GM21367 (cell line): ENCODE measurements around the gene CEP72.

Source experiments
- ATAC-seq: cut with Tn5 transposase; IDR thresholded peaks from one replicate; pipeline ENCODE4 v1.9.1; 2021; ENCODE audit not compliant: unreplicated experiment

Gene CEP72

DNA sequence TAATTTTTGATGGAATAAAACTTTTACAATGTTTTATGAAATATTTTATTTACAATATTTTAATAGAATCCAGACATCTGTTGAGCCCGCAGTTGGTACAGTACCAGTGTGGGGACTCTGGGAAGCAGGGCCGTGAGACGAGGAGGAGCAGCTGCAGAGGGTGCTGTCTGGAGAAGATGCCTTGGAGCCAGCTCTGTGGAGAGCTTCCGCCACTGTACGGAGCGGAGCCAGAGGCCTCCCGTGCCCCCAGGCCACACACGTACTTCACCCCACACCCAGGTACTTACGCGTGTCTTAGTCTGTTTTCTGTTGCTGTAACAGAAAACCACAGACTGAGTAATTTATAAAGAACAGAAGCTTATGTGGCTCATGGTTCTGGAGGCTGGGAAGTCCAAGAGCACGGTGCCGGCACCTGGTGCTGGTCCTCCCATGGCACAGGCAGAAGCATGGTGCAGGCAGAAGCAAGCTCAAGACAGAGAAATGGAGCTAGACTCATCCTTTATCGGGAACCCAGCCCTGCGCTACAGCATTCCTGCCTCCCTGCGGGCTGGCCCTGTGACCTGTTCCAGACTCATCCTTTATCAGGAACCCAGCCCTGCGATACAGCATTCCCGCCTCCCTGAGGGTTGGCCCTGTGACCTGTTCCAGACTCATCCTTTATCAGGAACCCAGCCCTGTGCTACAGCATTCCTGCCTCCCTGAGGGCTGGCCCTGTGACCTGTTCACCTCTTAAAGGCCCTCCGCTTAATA lies 23.3 kb downstream of the CEP72 start:
- ATAC-seq, result no peak

GRCh38 chr5:636951-637350 lies 24.8 kb downstream of the CEP72 start:
- ATAC-seq, result no peak

DNA sequence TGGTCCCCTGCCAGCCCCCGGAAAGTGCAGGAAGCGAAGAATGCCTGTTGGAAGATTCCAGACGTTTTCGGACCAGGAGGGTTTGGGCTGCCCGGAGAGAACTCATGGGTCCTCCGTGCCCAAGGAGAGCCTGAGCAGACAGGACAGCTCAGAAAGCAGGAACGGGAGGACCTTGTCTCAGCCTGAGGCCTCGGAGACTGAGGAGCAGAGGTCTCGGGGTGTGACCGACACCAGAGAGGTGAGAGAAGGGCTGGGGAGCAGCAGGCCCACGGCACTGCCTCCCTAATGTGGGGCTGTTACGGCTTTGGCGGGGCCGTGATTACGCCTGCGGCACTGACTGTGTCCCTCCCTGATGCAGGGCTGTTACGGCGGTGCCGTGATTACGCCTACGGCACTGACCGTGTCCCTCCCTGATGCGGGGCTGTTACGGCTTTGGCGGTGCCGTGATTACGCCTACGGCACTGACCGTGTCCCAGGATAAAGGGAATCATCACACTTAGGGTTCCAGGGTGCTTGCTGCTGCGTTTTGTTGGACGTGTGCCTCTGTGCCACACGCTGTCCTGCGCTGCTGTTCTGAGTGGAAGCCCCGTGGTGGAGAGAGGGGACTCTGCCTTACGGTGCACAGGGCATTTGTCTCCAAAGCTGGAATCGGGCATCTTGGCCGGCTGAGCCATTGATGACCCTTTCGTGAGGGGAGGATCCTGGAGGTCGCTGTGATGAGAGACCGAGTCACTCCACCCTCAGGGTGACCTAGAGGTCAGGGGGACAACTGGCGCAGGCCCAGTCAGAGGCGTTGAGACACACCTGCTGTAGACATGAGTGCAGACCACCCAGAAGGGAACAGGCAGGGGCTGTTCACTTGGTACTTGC lies 25.7 kb downstream of the CEP72 start:
- ATAC-seq, result no peak

- no peak for ATAC-seq
Observed at GRCh38 chr5:638501-639252, 26.5 kb downstream of the CEP72 start.

DNA sequence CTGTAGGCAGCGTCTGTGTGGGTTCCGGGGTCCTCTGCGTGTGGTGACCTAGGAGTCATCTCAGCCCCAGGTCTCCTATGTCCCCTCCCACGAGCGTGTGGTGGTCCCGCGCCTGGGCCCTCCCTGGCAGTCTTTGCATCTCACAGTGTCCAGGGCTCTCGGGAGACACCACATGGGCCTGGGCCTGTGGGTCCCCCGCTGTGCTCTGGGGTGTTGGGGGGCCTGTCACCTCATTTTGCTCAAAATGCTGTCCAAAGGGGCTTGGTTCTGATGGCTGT lies 27.1 kb downstream of the CEP72 start:
- no peak for ATAC-seq

- no peak for ATAC-seq
Observed at GRCh38 chr5:639584-640213, 27.6 kb downstream of the CEP72 start.

GRCh38 chr5:640461-641330 lies 28.6 kb downstream of the CEP72 start:
- no peak for ATAC-seq

DNA sequence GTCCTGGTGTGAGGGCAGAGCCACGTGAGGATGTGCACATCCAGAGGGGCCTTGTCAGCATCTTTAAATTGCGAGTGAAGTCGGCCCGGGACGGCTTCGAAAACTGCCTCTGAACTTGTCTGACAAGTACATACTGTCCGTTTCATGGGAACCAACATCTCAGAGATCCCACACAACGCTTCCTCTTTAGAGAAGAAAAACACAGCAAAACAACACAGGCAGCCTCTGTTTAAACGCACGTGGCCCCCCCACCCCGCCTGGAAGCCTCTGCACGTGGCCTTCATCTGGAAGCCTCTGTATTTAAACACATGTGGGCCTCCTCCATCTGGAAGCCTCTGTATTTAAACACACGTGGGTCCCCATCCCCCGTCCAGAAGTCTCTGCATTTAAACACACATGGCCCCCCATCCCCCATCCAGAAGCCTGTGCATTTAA lies 29.2 kb downstream of the CEP72 start:
- no peak for ATAC-seq

- ATAC-seq, result no peak
Observed at GRCh38 chr5:642481-642880, 30.3 kb downstream of the CEP72 start.

GRCh38 chr5:643351-643801 lies 31.2 kb downstream of the CEP72 start:
- peak; percentile 16 for ATAC-seq

DNA sequence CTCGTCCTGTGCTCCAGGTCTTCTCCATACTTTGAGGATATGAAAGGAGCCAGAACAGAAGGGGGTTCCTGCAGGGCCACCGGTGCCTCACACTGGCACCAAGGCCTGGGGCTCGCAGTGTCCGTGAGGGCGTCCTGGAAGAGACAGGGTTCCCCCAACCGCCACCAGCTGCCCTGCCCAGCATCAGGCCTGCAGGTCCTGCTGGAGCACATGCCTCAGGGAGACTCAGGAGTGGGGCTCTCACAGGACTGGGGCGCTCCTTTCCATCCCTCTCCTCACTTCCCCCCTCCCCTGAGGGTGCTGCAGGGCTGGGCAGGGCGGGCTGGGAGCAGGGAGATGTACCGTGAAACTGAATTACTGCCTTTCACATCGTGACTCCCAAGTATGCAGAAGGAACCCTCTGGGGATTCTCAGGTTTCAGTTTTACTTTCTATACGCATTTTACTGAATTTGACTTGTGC lies 31.7 kb downstream of the CEP72 start:
- peak; percentile 61 for ATAC-seq

DNA sequence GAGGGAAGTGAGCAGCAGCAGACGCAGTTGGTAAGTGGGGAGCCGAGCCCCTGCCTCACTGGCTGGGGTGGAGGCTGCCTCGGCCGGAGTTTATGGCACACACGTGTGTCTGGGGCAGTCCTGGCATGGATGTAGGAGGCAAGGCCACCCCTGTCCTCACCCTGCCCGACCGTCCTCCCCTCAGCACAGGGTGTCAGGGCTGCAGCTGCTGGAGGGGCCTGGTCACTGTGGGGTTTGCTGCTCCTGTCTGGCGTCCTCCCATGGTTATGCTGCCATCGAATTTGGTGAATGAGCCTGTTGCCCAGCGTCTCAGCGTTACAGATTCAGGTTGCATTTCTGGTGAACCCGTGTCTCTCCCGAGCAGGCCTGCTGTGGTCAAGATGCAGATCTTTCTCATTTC lies 32.4 kb downstream of the CEP72 start:
- no peak for ATAC-seq

GRCh38 chr5:644971-645370 lies 32.8 kb downstream of the CEP72 start:
- ATAC-seq, result no peak

- ATAC-seq, result no peak
Observed at GRCh38 chr5:645421-645820, 33.3 kb downstream of the CEP72 start.

DNA sequence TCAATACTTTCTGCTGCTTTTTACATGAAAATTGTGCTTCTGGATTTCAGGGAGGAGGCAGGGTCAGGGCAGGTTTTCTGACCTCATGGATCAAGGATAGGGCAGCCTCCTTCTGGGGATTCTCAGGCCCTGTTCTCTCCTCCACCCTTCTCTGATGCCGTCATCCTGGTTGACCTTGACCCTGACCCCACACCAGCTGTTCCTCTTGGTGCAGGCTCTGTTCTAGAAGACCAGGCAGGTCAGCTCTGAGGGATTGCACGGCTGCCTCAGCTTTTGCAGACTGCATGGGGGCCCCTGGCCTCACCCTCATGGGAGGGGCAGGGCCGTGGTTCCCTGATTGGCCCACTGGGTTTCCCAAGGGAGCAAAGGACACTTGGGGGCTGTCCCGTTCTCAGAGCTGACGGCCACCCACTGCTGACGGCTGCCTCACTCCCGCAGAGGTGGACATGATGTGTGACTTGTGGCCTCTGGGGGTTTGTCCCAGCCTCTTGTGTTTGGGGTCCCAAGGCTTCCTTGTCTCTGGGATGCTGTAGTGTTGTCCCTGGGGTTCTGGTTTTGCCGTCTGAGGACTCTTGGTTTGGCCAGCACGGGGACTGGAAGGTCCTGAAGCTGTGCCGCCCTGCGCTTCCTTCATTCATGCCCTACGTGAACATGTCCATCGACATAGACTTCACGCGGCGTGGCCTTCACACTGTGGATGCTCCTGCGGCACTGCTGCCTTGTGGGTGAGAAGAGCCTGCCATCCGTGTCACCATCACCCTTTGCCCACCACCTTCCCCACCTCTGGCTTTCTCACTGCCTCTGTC lies 34.5 kb downstream of the CEP72 start:
- ATAC-seq, result no peak

DNA sequence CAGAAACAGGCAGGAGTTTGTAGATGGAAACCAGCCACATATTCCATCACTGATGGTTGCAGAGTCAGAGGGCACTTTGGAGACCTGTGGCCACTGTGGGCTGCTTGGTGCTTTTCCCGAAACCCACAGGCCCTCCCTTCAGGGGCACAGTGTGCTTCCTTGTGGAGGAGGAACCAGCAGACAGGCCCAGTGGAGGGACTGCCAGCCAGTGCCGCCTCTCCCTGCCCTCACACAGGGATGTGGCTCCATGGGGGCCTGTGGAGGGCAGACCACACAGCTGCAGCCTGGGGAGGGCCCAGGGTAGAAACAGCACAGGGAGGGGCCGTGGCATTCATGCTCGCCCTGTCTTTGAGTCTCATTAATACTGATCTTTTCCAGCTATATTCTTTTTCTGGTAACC lies 35.2 kb downstream of the CEP72 start:
- no peak for ATAC-seq

- ATAC-seq, result no peak
Observed at GRCh38 chr5:647727-648126, 35.6 kb downstream of the CEP72 start.

- ATAC-seq, result no peak
Observed at GRCh38 chr5:651296-652022, 39.3 kb downstream of the CEP72 start.
